Measurements from ENCODE around the gene KCNT1.

DNA sequence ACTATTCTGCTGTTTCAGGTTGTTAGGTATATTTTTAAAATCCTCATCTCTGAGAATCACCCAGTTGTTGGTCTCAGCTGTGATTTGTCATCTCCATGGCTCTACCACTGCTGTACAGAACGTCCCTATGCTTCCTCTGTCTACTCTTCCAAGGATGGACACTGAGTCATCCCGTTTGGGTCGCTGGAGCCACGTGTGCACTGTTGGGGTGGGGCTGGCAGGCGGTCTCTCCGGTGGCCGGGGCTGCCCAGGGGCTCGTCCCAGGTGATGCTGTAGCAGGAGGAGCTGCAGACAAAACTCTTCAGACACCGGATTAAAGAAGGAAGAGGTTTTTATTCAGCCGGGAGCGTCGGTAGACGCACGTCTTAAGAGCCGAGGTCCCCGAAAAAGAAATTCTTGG, 21.9 kb upstream of the KCNT1 start:
- TF ChIP-seq CTCF (IDR thresholded peaks at IDR 0.05) (no peak), POLR2A (IDR thresholded peaks at IDR 0.05) (no peak)
